Fibroblast of skin of left quadriceps (primary cell): ENCODE results near the gene WNK2.
A peak's percentile ranks its signal among the peaks of the same experiment; 100 is the strongest.

ENCODE experiments used
- DNase-seq, 2 experiments: peaks; one replicate each; pipeline ENCODE4 v3.0.0-alpha.2; 2013; ENCODE audit warnings: low read depth in 2 of 2

Gene WNK2

GRCh38 chr9:93200449-93200742 is 16.5 kb downstream of the WNK2 start:
- no peak for DNase-seq

GRCh38 chr9:93200989-93201334 is 17.0 kb downstream of the WNK2 start:
- no peak for DNase-seq

GRCh38 chr9:93203026-93203717 is 19.2 kb downstream of the WNK2 start:
- no peak for DNase-seq

GRCh38 chr9:93203718-93204469 is 20.0 kb downstream of the WNK2 start:
- DNase-seq = no peak

DNA sequence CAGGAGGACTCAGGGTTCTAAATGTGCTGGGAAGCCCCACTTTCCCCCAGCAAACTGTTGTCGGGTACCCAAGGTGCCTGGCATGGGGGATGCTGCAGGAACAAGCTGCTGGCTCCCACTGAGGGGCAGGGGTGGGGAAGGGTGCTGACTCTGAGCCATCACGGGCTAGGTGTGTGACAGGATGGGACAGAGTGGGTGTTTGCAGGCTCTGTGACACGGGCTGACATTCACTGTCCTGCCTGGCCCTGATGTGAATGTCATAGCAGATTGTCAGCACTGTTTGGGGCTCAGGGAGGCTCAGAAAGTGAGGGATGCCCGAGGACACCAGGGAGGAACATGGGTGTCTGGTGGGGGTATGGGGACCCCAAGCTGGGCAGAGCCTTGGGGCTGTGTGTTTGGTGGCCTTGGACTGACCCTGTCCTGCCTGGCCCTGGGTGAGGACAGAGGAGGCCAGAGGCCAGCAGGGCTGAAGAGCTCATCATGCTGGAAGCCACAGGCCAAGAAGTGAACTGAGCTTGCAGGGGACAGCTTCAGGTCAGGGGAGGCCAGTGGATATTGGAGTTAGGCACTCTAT is 20.6 kb downstream of the WNK2 start:
- DNase-seq = no peak

DNA sequence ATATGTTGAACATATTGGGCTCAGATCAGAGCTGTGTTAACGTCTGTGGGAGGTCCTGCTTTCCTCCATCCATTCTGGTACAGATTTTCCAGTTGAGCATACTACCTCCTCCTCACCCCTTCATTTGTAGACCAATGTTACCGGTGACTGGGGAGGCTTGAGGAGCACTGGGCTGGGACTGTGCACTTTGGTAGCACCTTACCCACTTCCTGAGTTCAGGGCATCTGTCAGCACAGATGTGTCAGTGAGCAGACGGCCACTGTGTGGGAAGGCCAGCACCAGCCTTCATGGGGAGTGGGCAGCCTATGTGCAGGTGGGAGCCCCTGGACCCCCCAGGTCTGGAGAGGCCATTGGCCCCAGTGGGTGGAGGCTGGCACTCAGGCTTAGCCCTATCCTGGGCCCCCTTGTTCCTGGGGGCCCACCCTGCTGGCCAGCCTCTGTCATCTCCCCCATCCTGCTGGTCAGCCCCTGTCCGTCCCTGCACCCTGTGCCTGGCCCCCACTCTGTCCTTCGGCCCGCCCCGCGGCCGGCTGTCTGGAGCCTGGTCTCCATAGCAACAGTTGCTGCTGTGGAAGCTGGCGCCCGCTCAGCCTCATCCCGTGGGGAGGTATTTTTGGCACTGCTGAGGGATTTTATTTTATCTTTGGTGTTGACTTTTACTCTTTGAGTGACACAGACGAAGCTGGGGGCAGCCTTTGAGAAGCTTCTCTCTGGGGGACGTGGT is 21.3 kb downstream of the WNK2 start:
- DNase-seq = no peak

GRCh38 chr9:93205896-93206575 is 22.1 kb downstream of the WNK2 start:
- DNase-seq = no peak

DNA sequence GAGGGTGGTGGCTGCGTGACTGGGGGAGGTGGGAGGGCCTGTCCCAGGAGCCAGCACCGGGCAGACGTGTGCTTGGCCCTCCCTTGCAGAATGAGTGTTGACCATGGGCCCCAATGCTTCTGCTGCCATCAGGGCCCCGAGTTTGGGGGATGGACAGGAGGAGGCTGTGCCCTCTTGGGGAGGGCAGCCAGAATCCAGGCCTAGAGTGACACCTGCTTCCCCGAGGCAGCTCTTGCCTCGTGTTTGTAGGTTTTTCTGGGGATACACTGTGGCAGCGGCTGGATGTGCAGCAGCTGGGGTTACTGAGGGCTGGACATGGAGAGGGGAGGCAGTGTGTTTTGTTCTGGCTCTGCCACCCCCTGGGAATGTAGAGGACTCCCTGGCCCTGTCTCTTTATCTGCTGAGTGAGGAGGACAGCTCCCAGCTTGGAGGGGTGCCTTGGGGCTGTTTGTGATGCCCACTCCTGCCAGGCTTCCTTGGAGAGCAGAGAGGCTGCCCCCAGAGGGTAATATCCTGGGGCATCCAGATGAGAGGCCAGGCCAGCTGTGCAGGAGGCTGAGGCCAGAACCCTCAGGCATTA is 22.7 kb downstream of the WNK2 start:
- DNase-seq = no peak

DNA sequence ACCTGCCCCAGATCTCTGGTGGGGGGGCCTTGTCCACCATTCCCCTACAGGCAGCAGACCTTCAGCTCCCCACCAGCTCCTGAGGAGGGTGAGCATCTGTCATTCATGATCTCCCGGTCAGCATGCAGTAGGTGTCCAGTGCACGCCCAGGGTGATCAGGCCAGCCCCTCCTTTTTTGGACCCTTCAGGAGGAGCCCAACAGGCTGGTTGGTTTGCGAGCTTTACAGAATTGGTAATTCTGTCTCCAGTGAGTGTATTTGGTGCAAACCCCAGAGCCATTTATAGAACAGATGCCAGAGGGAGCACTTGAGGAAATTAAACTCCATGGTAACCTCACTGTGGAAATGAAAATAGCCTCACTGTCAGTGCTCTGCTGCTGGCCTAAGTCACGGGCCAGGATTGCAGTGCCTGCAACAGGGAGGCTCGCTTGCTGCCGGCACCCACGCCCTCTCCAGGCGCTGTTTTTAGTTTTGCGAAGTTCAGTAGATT is 23.4 kb downstream of the WNK2 start:
- DNase-seq = peak in 1 of 2 experiments; percentile 10

DNA sequence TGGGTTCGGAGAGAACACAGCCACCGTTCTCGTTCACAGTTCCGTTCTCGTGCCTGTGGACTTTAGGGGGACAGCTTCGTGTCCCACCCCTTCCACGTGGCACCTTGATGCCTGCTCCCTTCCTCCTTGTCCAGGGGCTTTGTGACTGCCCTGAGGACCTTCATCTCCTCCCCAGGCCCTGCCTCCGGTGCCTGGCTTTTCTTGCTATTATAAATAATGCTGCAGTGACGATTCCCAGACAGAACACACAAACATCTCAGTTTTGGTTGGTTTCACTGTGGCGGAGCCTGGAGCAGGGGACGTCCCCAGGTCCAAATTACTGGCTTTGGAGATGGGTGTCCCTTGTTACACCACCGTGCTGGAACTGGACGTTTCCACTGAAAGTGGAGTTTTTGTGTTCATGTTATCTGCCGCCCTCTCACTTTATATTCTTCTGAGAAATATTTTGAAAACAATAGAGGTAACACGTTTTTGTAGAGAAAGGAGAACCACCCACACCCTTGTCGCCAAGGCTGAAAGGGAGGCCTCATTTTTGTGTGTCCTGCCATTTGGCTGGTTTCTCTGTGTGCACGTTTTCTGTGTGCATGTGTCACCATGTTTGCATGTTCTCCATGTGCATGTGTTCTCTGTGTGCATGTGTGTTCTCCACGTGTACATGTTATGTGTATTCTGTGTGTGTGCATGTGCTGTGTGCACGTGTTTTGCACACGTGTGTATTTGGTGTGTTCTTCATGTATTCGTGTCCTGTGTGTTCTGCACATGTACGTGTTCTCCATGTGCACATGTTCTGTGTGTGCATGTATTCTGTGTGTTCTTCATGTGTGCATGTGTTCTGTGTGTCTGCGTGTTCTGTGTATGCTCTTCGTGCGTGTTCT is 24.2 kb downstream of the WNK2 start:
- no peak for DNase-seq

GRCh38 chr9:93209097-93209496 is 25.2 kb downstream of the WNK2 start:
- DNase-seq = no peak

- DNase-seq = no peak
Measured at GRCh38 chr9:93209576-93210323, 25.8 kb downstream of the WNK2 start.

GRCh38 chr9:93210324-93210973 is 26.5 kb downstream of the WNK2 start:
- DNase-seq = no peak

GRCh38 chr9:93210974-93211653 is 27.2 kb downstream of the WNK2 start:
- DNase-seq = no peak

DNA sequence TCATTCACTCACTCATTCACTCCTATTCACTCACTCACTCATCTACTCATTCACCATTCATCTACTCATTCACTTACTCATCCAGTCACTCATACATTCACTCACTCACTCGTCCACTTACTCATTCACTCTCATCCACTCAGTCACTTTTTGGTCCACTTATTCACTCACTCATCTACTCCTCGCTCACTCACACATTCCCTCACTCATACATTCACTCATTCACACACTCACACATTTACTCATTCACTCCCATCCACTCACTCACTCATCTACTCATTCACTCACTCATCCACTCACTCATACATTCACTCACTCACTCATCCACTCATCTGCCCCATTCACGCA is 27.7 kb downstream of the WNK2 start:
- no peak for DNase-seq

DNA sequence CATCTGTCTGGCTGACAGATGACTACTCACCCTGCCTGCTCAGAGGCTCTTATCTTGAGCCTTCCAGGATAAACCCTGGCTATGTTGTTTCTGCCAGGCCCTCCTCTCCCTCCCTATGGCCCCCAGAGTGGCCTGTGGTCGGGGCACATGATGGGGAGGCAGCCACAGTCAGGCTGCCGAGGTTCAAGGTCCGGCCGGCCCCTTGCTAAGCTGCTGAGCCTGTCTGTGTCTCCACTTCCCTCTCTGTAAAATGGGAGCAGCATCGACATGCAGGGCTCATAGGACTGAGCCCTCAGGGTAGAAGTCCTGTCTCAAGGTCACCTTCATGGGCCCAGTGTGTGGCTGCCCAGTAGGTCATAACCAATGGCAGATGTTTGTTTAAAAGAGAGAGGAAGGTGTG is 28.5 kb downstream of the WNK2 start:
- DNase-seq = no peak

GRCh38 chr9:93216073-93216365 is 32.1 kb downstream of the WNK2 start:
- no peak for DNase-seq

GRCh38 chr9:93217706-93218105 is 33.8 kb downstream of the WNK2 start:
- no peak for DNase-seq

GRCh38 chr9:93218161-93218560 is 34.2 kb downstream of the WNK2 start:
- no peak for DNase-seq
